Measurements from ENCODE around the gene MAP2K6. TPM values are rescaled to one million over a fixed set of nuclear protein-coding genes. Genes with fewer than 3 reads are reported as not detected.
A peak's percentile ranks its signal among the peaks of the same experiment; 100 is the strongest.

MAP2K6 gene
- total and polyA plus RNA-seq, 2 experiments from 2014 or later: 0.11 to 0.43 TPM

GRCh38 chr17:69404399-69404798, 10.1 kb upstream of the MAP2K6 start:
- no peaks in the 10 kb centered on the region for H3K4me1 ChIP-seq (ENCODE audit: insufficient read depth)
- H3K27me3 ChIP-seq (replicated peaks; ENCODE audit: insufficient read depth): no peaks in the 10 kb centered on the region
- H3K4me2 ChIP-seq (ENCODE audit: unreplicated experiment): no peak overlapping the region
- 0 out of 2 replicates have a peak overlapping the region, but pooled peaks have one; percentile 9 for H2AFZ ChIP-seq
- H3F3A ChIP-seq (ENCODE audit: insufficient read depth): no peaks in the 10 kb centered on the region
- peak; percentile 36 for DNase-seq
- in situ Hi-C loops (cut with MboI): no loop called here
- TF ChIP-seq EZH2 (IDR thresholded peaks at IDR 0.05; ENCODE audit: insufficient read depth, poor library complexity, severe bottlenecking): no peak
- no peak for TF ChIP-seq EZH2phosphoT487 (IDR thresholded peaks at IDR 0.05; ENCODE audit: insufficient read depth, low read depth)
- H3K9me2 ChIP-seq (ENCODE audit: insufficient read depth): no peaks in the 10 kb centered on the region
- H3K79me2 ChIP-seq (ENCODE audit: insufficient read depth): no peaks in the 10 kb centered on the region
- 52 to 55% methylated on average over 5 of the region's 5 CpGs for WGBS, 2 experiments (ENCODE audit: low coverage in 1 of 2, low lambda C conversion rate in 2 of 2, missing lambda C conversion rate in 2 of 2)
- H3K9me3 ChIP-seq (ENCODE audit: low read depth): no peaks in the 10 kb centered on the region
- H3K4me3 ChIP-seq: no peak overlapping the region
- no peaks in the 10 kb centered on the region for H3K36me3 ChIP-seq (ENCODE audit: low read depth)
- H4K20me1 ChIP-seq (ENCODE audit: insufficient read depth): no peaks in the 10 kb centered on the region
- H3K9ac ChIP-seq: no peak overlapping the region
- no peak overlapping the region for H3K27ac ChIP-seq

GRCh38 chr17:69405096-69405495, 9.4 kb upstream of the MAP2K6 start:
- TF ChIP-seq EZH2phosphoT487 (IDR thresholded peaks at IDR 0.05; ENCODE audit: insufficient read depth, low read depth) (no peak), EZH2 (IDR thresholded peaks at IDR 0.05; ENCODE audit: insufficient read depth, poor library complexity, severe bottlenecking) (no peak)
- no peaks in the 10 kb centered on the region for H3K4me1 ChIP-seq (ENCODE audit: insufficient read depth)
- no peaks in the 10 kb centered on the region for H4K20me1 ChIP-seq (ENCODE audit: insufficient read depth)
- no peaks in the 10 kb centered on the region for H3K9me3 ChIP-seq (ENCODE audit: low read depth)
- no peaks in the 10 kb centered on the region for H3K79me2 ChIP-seq (ENCODE audit: insufficient read depth)
- no peak overlapping the region for H3K4me2 ChIP-seq (ENCODE audit: unreplicated experiment)
- no peak overlapping the region for H3K4me3 ChIP-seq
- H3K27me3 ChIP-seq (replicated peaks; ENCODE audit: insufficient read depth): no peaks in the 10 kb centered on the region
- no peaks in the 10 kb centered on the region for H3K36me3 ChIP-seq (ENCODE audit: low read depth)
- in situ Hi-C loops (cut with MboI): no loop called here
- 72 to 73% methylated on average over 5 of the region's 5 CpGs for WGBS, 2 experiments (ENCODE audit: low coverage in 1 of 2, low lambda C conversion rate in 2 of 2, missing lambda C conversion rate in 2 of 2)
- H3K9me2 ChIP-seq (ENCODE audit: insufficient read depth): no peaks in the 10 kb centered on the region
- no peak overlapping the region for H3K9ac ChIP-seq
- H2AFZ ChIP-seq: no peak overlapping the region
- no peak for DNase-seq
- H3F3A ChIP-seq (ENCODE audit: insufficient read depth): no peaks in the 10 kb centered on the region
- H3K27ac ChIP-seq: no peak overlapping the region

- H2AFZ ChIP-seq: no peak overlapping the region
- no peak overlapping the region for H3K27ac ChIP-seq
- H3K4me2 ChIP-seq (ENCODE audit: unreplicated experiment): no peak overlapping the region
- H3K9me3 ChIP-seq (ENCODE audit: low read depth): no peaks in the 10 kb centered on the region
- no peaks in the 10 kb centered on the region for H3K36me3 ChIP-seq (ENCODE audit: low read depth)
- in situ Hi-C loops (cut with MboI): no loop called here
- DNase-seq: peak; percentile 63
- H3F3A ChIP-seq (ENCODE audit: insufficient read depth): no peaks in the 10 kb centered on the region
- H4K20me1 ChIP-seq (ENCODE audit: insufficient read depth): no peaks in the 10 kb centered on the region
- no peak overlapping the region for H3K9ac ChIP-seq
- H3K4me3 ChIP-seq: no peak overlapping the region
- no peaks in the 10 kb centered on the region for H3K4me1 ChIP-seq (ENCODE audit: insufficient read depth)
- no peaks in the 10 kb centered on the region for H3K9me2 ChIP-seq (ENCODE audit: insufficient read depth)
- TF ChIP-seq EZH2 (IDR thresholded peaks at IDR 0.05; ENCODE audit: insufficient read depth, poor library complexity, severe bottlenecking): no peak
- no peaks in the 10 kb centered on the region for H3K27me3 ChIP-seq (replicated peaks; ENCODE audit: insufficient read depth)
- H3K79me2 ChIP-seq (ENCODE audit: insufficient read depth): no peaks in the 10 kb centered on the region
Measured at GRCh38 chr17:69406941-69407340, 7.6 kb upstream of the MAP2K6 start.

- Histone ChIP-seq H3K79me2 (ENCODE audit: insufficient read depth) (no peaks in the 10 kb centered on the region), H4K20me1 (ENCODE audit: insufficient read depth) (no peaks in the 10 kb centered on the region), H3K9me3 (ENCODE audit: low read depth) (no peaks in the 10 kb centered on the region), H3K36me3 (ENCODE audit: low read depth) (no peaks in the 10 kb centered on the region), H2AFZ (no peak overlapping the region), H3K27ac (no peak overlapping the region), H3K9me2 (ENCODE audit: insufficient read depth) (no peaks in the 10 kb centered on the region), H3K4me1 (ENCODE audit: insufficient read depth) (no peaks in the 10 kb centered on the region), H3K4me2 (ENCODE audit: unreplicated experiment) (no peak overlapping the region), H3K4me3 (no peak overlapping the region), H3F3A (ENCODE audit: insufficient read depth) (no peaks in the 10 kb centered on the region), H3K9ac (no peak overlapping the region), H3K27me3 (replicated peaks; ENCODE audit: insufficient read depth) (no peaks in the 10 kb centered on the region)
- in situ Hi-C loops (cut with MboI): no loop called here
- TF ChIP-seq EZH2phosphoT487 (IDR thresholded peaks at IDR 0.05; ENCODE audit: insufficient read depth, low read depth) (no peak), EZH2 (IDR thresholded peaks at IDR 0.05; ENCODE audit: insufficient read depth, poor library complexity, severe bottlenecking) (no peak)
- DNase-seq: no peak
- WGBS, 2 experiments (ENCODE audit: low coverage in 1 of 2, low lambda C conversion rate in 2 of 2, missing lambda C conversion rate in 2 of 2): 76 to 77% methylated on average over 1 of the region's 1 CpG
Measured at GRCh38 chr17:69407759-69408158, 6.7 kb upstream of the MAP2K6 start.

GRCh38 chr17:69410671-69411070, 3.8 kb upstream of the MAP2K6 start:
- no peaks in the 10 kb centered on the region for H3K4me1 ChIP-seq (ENCODE audit: insufficient read depth)
- no peaks in the 10 kb centered on the region for H3F3A ChIP-seq (ENCODE audit: insufficient read depth)
- no peaks in the 10 kb centered on the region for H3K9me2 ChIP-seq (ENCODE audit: insufficient read depth)
- WGBS, 2 experiments (ENCODE audit: low coverage in 1 of 2, low lambda C conversion rate in 2 of 2, missing lambda C conversion rate in 2 of 2): 52 to 57% methylated on average over 2 of the region's 2 CpGs
- no peaks in the 10 kb centered on the region for H3K27me3 ChIP-seq (replicated peaks; ENCODE audit: insufficient read depth)
- no peak overlapping the region for H3K4me2 ChIP-seq (ENCODE audit: unreplicated experiment)
- no peak overlapping the region for H2AFZ ChIP-seq
- TF ChIP-seq EZH2 (IDR thresholded peaks at IDR 0.05; ENCODE audit: insufficient read depth, poor library complexity, severe bottlenecking) (no peak), EZH2phosphoT487 (IDR thresholded peaks at IDR 0.05; ENCODE audit: insufficient read depth, low read depth) (no peak)
- H3K27ac ChIP-seq: no peak overlapping the region
- no peak for DNase-seq
- no peaks in the 10 kb centered on the region for H4K20me1 ChIP-seq (ENCODE audit: insufficient read depth)
- H3K36me3 ChIP-seq (ENCODE audit: low read depth): no peaks in the 10 kb centered on the region
- H3K9me3 ChIP-seq (ENCODE audit: low read depth): no peaks in the 10 kb centered on the region
- in situ Hi-C loops (cut with MboI): no loop called here
- no peaks in the 10 kb centered on the region for H3K79me2 ChIP-seq (ENCODE audit: insufficient read depth)
- H3K9ac ChIP-seq: no peak overlapping the region
- H3K4me3 ChIP-seq: no peak overlapping the region
